Endothelial cell of umbilical vein (primary cell): ENCODE results near the gene S100A10. TPM values are rescaled to one million over a fixed set of nuclear protein-coding genes. Genes with fewer than 3 reads are reported as not detected.
A peak's percentile ranks its signal among the peaks of the same experiment; 100 is the strongest.

ENCODE experiments used
- BruUV-seq: library from RNA; stranded (reverse); fragments of 400-500 nt; replicated peaks from 2 replicates; lab custom pipeline; 2021; lab: Mats Ljungman, UMichigan
- CTCF ChIA-PET: fragments of 300-600, 350-600 bp; sonication (Branson Sonifier 250); formaldehyde crosslinking; loops from one replicate; lab custom pipeline; 2021; ENCODE audit warnings: antibody characterized with exemption, inconsistent platforms; lab: Charles Lee
- POLR2A ChIA-PET: fragments of 300-600, 350-600 bp; sonication (Branson Sonifier 250); formaldehyde crosslinking; loops from one replicate; lab custom pipeline; 2021; ENCODE audit warnings: antibody characterized with exemption, inconsistent platforms; lab: Charles Lee
- DNase-seq: peaks from one replicate; pipeline ENCODE4 v3.0.0-alpha.2; 2011; ENCODE audit warnings: low read depth, low spot score
- FAIRE-seq: peaks from 2 replicates; lab custom pipeline; 2011; peaks lifted over from hg19 to GRCh38; lab: Jason Lieb, UNC
- H2AFZ ChIP-seq: 2 replicates; pipeline ENCODE4 v1.6.0; 2012; ENCODE audit warnings: low read depth, low read length, control low read depth, inconsistent platforms
- H3K27ac ChIP-seq: 2 replicates; pipeline ENCODE4 v1.5.1; 2011; ENCODE audit warnings: low read depth, mild to moderate bottlenecking, control low read depth, low read length, moderate library complexity; ENCODE audit not compliant: insufficient read depth
- H3K27me3 ChIP-seq, 2 experiments: 2 replicates each; pipeline versions ENCODE4 v1.6.0 to v1.6.1; 2011; ENCODE audit warnings: low read length in 2 of 2, mixed read lengths in 1 of 2; ENCODE audit not compliant: control insufficient read depth in 2 of 2, insufficient read depth in 2 of 2
- H3K36me3 ChIP-seq, 2 experiments: 2 replicates in 1 of 2; 3 replicates in 1 of 2; pipeline ENCODE4 v1.5.1; 2011; ENCODE audit warnings: low read length in 2 of 2, mild to moderate bottlenecking in 1 of 2, moderate library complexity in 1 of 2; ENCODE audit not compliant: control insufficient read depth in 2 of 2, insufficient read depth in 2 of 2; ENCODE audit errors: extremely low read depth in 1 of 2
- H3K4me1 ChIP-seq: 3 replicates; pipeline ENCODE4 v1.5.1; 2011; ENCODE audit warnings: mild to moderate bottlenecking, low read length; ENCODE audit not compliant: control insufficient read depth, insufficient read depth; ENCODE audit errors: extremely low read depth
- H3K4me2 ChIP-seq: 2 replicates; pipeline ENCODE4 v1.6.1; 2011; ENCODE audit warnings: low read length, control low read depth, mixed read lengths; ENCODE audit not compliant: insufficient read depth
- H3K4me3 ChIP-seq, 3 experiments: fragments of 200-600 bp in 1 of 3; sonication (generic), shearing (Covaris generic) in 1 of 3; replicated peaks in 1 of 3; 2 replicates each; pipeline ENCODE4 v1.5.1; 2011 to 2016; ENCODE audit warnings: control low read depth in 3 of 3, low read length in 3 of 3, mild to moderate bottlenecking in 2 of 3, inconsistent platforms in 1 of 3, low read depth in 1 of 3, moderate library complexity in 1 of 3; ENCODE audit not compliant: insufficient read depth in 1 of 3
- H3K79me2 ChIP-seq: 2 replicates; pipeline ENCODE4 v1.6.0; 2012; ENCODE audit warnings: low read length, inconsistent platforms; ENCODE audit not compliant: control insufficient read depth, insufficient read depth
- H3K9ac ChIP-seq: replicated peaks from 2 replicates; pipeline ENCODE3; 2011; ENCODE audit warnings: low read length, control low read depth; ENCODE audit not compliant: insufficient read depth; ENCODE audit errors: extremely low read depth
- H3K9me1 ChIP-seq: replicated peaks from 3 replicates; pipeline ENCODE4 v1.6.0; 2011; ENCODE audit warnings: mild to moderate bottlenecking, low read length; ENCODE audit not compliant: control insufficient read depth, insufficient read depth; ENCODE audit errors: extremely low read depth
- H3K9me3 ChIP-seq: replicated peaks from 2 replicates; pipeline ENCODE4 v1.5.1; 2012; ENCODE audit warnings: low read length, inconsistent platforms; ENCODE audit not compliant: control insufficient read depth, insufficient read depth
- H4K20me1 ChIP-seq: replicated peaks from 2 replicates; pipeline ENCODE3; 2011; ENCODE audit warnings: mild to moderate bottlenecking, low read length; ENCODE audit not compliant: control insufficient read depth, insufficient read depth; ENCODE audit errors: extremely low read depth
- CTCF ChIP-seq, 2 donors: IDR thresholded peaks; 1 replicate in 1 of 2; 2 replicates in 1 of 2; pipeline ENCODE4 v1.5.1; 2011; ENCODE audit warnings: low read length in 2 of 2, mild to moderate bottlenecking in 2 of 2, moderate library complexity in 2 of 2, control low read depth in 1 of 2, inconsistent platforms in 1 of 2, low read depth in 1 of 2; ENCODE audit not compliant: insufficient read depth in 1 of 2; ENCODE audit errors: extremely low read depth in 1 of 2
- EZH2 ChIP-seq: IDR thresholded peaks from 2 replicates; pipeline ENCODE4 v1.6.1; 2012; ENCODE audit warnings: borderline replicate concordance, low read depth, mild to moderate bottlenecking, moderate library complexity, low read length, inconsistent platforms; ENCODE audit not compliant: severe bottlenecking
- FOS ChIP-seq: IDR thresholded peaks from 2 replicates; pipeline ENCODE4 v1.6.1; 2011; ENCODE audit warnings: mild to moderate bottlenecking, low read length, moderate library complexity, borderline replicate concordance; ENCODE audit not compliant: insufficient read depth
- GATA2 ChIP-seq: IDR thresholded peaks from 2 replicates; pipeline ENCODE4 v1.7.0; 2011; ENCODE audit warnings: low read depth, mild to moderate bottlenecking, moderate library complexity, mixed read lengths, low read length; ENCODE audit not compliant: insufficient read length, insufficient read depth
- JUN ChIP-seq: IDR thresholded peaks from 2 replicates; pipeline ENCODE4 v1.6.1; 2011; ENCODE audit warnings: borderline replicate concordance, low read depth; ENCODE audit not compliant: insufficient read length, insufficient read depth
- MAX ChIP-seq: IDR thresholded peaks from 2 replicates; pipeline ENCODE4 v1.6.1; 2011; ENCODE audit not compliant: insufficient read depth, insufficient read length
- MYC ChIP-seq: IDR thresholded peaks from one replicate; pipeline ENCODE4 v1.6.1; 2011; ENCODE audit warnings: mild to moderate bottlenecking, low read depth, low read length
- POLR2A ChIP-seq: IDR thresholded peaks from 2 replicates; pipeline ENCODE4 v1.6.1; 2012; ENCODE audit warnings: low read depth, mild to moderate bottlenecking, control low read depth, low read length
- POLR2AphosphoS5 ChIP-seq: IDR thresholded peaks from 2 replicates; pipeline ENCODE4 v1.6.1; 2012; ENCODE audit warnings: low read depth, mild to moderate bottlenecking, control low read depth, low read length, moderate library complexity; ENCODE audit not compliant: insufficient read depth
- dilution Hi-C: fragments of 300-500 bp; cut with MboI; formaldehyde crosslinking; loops from one replicate; pipeline ENCODE4 v1.15.0; 2019; ENCODE audit warnings: low sequenced_read_pairs; ENCODE audit not compliant: extremely low pct_ligation_motif_present
- intact Hi-C: fragments of 100-400 bp; cut with micrococcal nuclease; formaldehyde crosslinking; loops from one replicate; pipeline ENCODE4 v1.10.0; 2022
- polyA plus RNA-seq, 4 experiments: library from polyadenylated mRNA; depleted of rRNA in 3 of 4; stranded (reverse) in 3 of 4; unstranded in 1 of 4; fragments of >200 nt; gene quantifications; 2 replicates each; pipeline versions ENCODE4 v1.2.1 to v1.2.3, GENCODE V29; 2011 to 2012; ENCODE audit warnings: missing spikeins in 1 of 4
- total RNA-seq: library from RNA; stranded (reverse); gene quantifications from 2 replicates; pipeline ENCODE4 v1.2.3, GENCODE V29; 2021

Gene S100A10
- total and polyA plus RNA-seq, 2 donors (not counting 3 experiments of a cell fraction or from before 2014, with no cell fraction given) = 76.8 to 779 TPM

GRCh38 chr1:152035539-152036266 is 42.0 kb upstream of the S100A10 start:
- no peak for TF ChIP-seq GATA2
- no peak for TF ChIP-seq MYC
- TF ChIP-seq POLR2AphosphoS5 = no peak
- TF ChIP-seq FOS = no peak
- TF ChIP-seq MAX = no peak
- no peak for TF ChIP-seq CTCF (IDR thresholded peaks at IDR 0.05; ENCODE audit: extremely low read depth in 1 of 2, insufficient read depth in 1 of 2, low read depth in 1 of 2, low read length in 2 of 2)
- TF ChIP-seq POLR2A = no peak
- TF ChIP-seq EZH2 = no peak
- TF ChIP-seq JUN = no peak
- H3K4me1 ChIP-seq = peaks cover 21% of the 10 kb centered on the region
- peaks cover 34% of the 10 kb centered on the region for H3K79me2 ChIP-seq
- H3K4me3 ChIP-seq = peak overlapping the region; percentile 55 to 99 (median 98)
- intact Hi-C loops (no loop called here), dilution Hi-C loops (no loop called here)
- H3K9me3 ChIP-seq = no peaks in the 10 kb centered on the region
- H3K4me2 ChIP-seq = peak overlapping the region; percentile 92
- no peaks in the 10 kb centered on the region for H3K9me1 ChIP-seq
- POLR2A ChIA-PET = no interaction called here
- H3K9ac ChIP-seq = peak overlapping the region; percentile 97
- DNase-seq (peak; percentile 63), FAIRE-seq (no peak)
- H4K20me1 ChIP-seq = no peaks in the 10 kb centered on the region
- CTCF ChIA-PET = interaction anchor here (1.8 to 2.1 kb wide), 6 partner anchors 12 to 423 kb away, joined by 5 to 9 read pairs (median 7); no protein-coding TSS in a partner anchor
- BruUV-seq = TSS peak; percentile 88
- H3K27ac ChIP-seq = peak overlapping the region; percentile 81
- H3K36me3 ChIP-seq = peaks cover 10 to 13% of the 10 kb centered on the region in 2 experiments
- H3K27me3 ChIP-seq = peaks cover 15 to 17% of the 10 kb centered on the region in 2 experiments
- no peak overlapping the region for H2AFZ ChIP-seq
